Measurements from ENCODE around the gene FN3KRP. TPM values are rescaled to one million over a fixed set of nuclear protein-coding genes. Genes with fewer than 3 reads are reported as not detected.

The FN3KRP gene
- total RNA-seq = 22.0 and 25.3 TPM in 2 replicates

- no peak for TF ChIP-seq CTCF (IDR thresholded peaks at IDR 0.05; ENCODE audit: insufficient read depth, low read length, poor library complexity, severe bottlenecking)
- DNase-seq (ENCODE audit: low read depth) = peak; percentile 61
These were observed at the start of gene FN3KRP for GRCh38 chr17:82716203-82717010. FN3KRP (plus strand) TSS chr17:82716706; CDS start chr17:82716756, 50 bp downstream.

GRCh38 chr17:82666931-82667667, 49.4 kb upstream of the FN3KRP start:
- Histone ChIP-seq H3K36me3 (ENCODE audit: control insufficient read depth, insufficient read depth, low read length) (no peaks in the 10 kb centered on the region), H3K4me3 (ENCODE audit: low read depth, low read length) (no peak overlapping the region), H3K27me3 (ENCODE audit: control insufficient read depth, insufficient read depth, low read length) (no peaks in the 10 kb centered on the region)
- DNase-seq (ENCODE audit: low read depth) = no peak
- TF ChIP-seq CTCF (IDR thresholded peaks at IDR 0.05; ENCODE audit: insufficient read depth, low read length, poor library complexity, severe bottlenecking) = no peak

More at GRCh38 chr17:82716203-82717010, at the start of gene FN3KRP:
- Histone ChIP-seq H3K4me3 (ENCODE audit: low read depth, low read length) (peak within 1 kb of the TSS; percentile 84), H3K36me3 (ENCODE audit: control insufficient read depth, insufficient read depth, low read length) (no peaks in the 10 kb centered on the region), H3K27me3 (ENCODE audit: control insufficient read depth, insufficient read depth, low read length) (no peaks in the 10 kb centered on the region)

GRCh38 chr17:82667668-82668000, 48.9 kb upstream of the FN3KRP start:
- Histone ChIP-seq H3K4me3 (ENCODE audit: low read depth, low read length) (no peak overlapping the region), H3K36me3 (ENCODE audit: control insufficient read depth, insufficient read depth, low read length) (no peaks in the 10 kb centered on the region), H3K27me3 (ENCODE audit: control insufficient read depth, insufficient read depth, low read length) (no peaks in the 10 kb centered on the region)
- no peak for TF ChIP-seq CTCF (IDR thresholded peaks at IDR 0.05; ENCODE audit: insufficient read depth, low read length, poor library complexity, severe bottlenecking)
- no peak for DNase-seq (ENCODE audit: low read depth)

- H3K36me3 ChIP-seq (ENCODE audit: control insufficient read depth, insufficient read depth, low read length) = no peaks in the 10 kb centered on the region
- TF ChIP-seq CTCF (IDR thresholded peaks at IDR 0.05; ENCODE audit: insufficient read depth, low read length, poor library complexity, severe bottlenecking) = no peak
- no peaks in the 10 kb centered on the region for H3K27me3 ChIP-seq (ENCODE audit: control insufficient read depth, insufficient read depth, low read length)
These were observed 48.4 kb upstream of the FN3KRP start for GRCh38 chr17:82668024-82668630.

GRCh38 chr17:82668631-82669099, 47.8 kb upstream of the FN3KRP start:
- no peak for DNase-seq (ENCODE audit: low read depth)
- Histone ChIP-seq H3K4me3 (ENCODE audit: low read depth, low read length) (no peak overlapping the region), H3K36me3 (ENCODE audit: control insufficient read depth, insufficient read depth, low read length) (no peaks in the 10 kb centered on the region), H3K27me3 (ENCODE audit: control insufficient read depth, insufficient read depth, low read length) (no peaks in the 10 kb centered on the region)
- peak; percentile 83 for TF ChIP-seq CTCF (IDR thresholded peaks at IDR 0.05; ENCODE audit: insufficient read depth, low read length, poor library complexity, severe bottlenecking)

More at GRCh38 chr17:82668024-82668630, 48.4 kb upstream of the FN3KRP start:
- H3K4me3 ChIP-seq (ENCODE audit: low read depth, low read length) = no peak overlapping the region
- DNase-seq (ENCODE audit: low read depth) = no peak

Measured in kidney epithelial cell (primary cell).